ENCODE data around the gene PCK2.

PCK2 gene

GRCh38 chr14:24066496-24067132 lies 27.5 kb upstream of the PCK2 start:
- Histone ChIP-seq H3K36me3 (ENCODE audit: insufficient read depth, low read length) (no peaks in the 10 kb centered on the region), H3K9me3 (ENCODE audit: low read length) (no peaks in the 10 kb centered on the region), H2AFZ (ENCODE audit: low read depth, low read length) (no peak overlapping the region), H3K27me3 (ENCODE audit: insufficient read depth, low read length) (no peaks in the 10 kb centered on the region), H3K4me1 (ENCODE audit: insufficient read depth, low read length) (no peaks in the 10 kb centered on the region), H3K4me3 (ENCODE audit: low read length) (no peak overlapping the region)

- no peak overlapping the region for H3K4me3 ChIP-seq (ENCODE audit: low read length)
- no peaks in the 10 kb centered on the region for H3K36me3 ChIP-seq (ENCODE audit: insufficient read depth, low read length)
- no peaks in the 10 kb centered on the region for H3K4me1 ChIP-seq (ENCODE audit: insufficient read depth, low read length)
- no peaks in the 10 kb centered on the region for H3K9me3 ChIP-seq (ENCODE audit: low read length)
- H2AFZ ChIP-seq (ENCODE audit: low read depth, low read length), result no peak overlapping the region
- no peaks in the 10 kb centered on the region for H3K27me3 ChIP-seq (ENCODE audit: insufficient read depth, low read length)
These were observed 26.7 kb upstream of the PCK2 start for GRCh38 chr14:24067133-24068082.

GRCh38 chr14:24068711-24069410 lies 25.2 kb upstream of the PCK2 start:
- Histone ChIP-seq H3K27me3 (ENCODE audit: insufficient read depth, low read length) (no peaks in the 10 kb centered on the region), H2AFZ (ENCODE audit: low read depth, low read length) (no peak overlapping the region), H3K4me1 (ENCODE audit: insufficient read depth, low read length) (no peaks in the 10 kb centered on the region), H3K4me3 (ENCODE audit: low read length) (no peak overlapping the region), H3K9me3 (ENCODE audit: low read length) (no peaks in the 10 kb centered on the region), H3K36me3 (ENCODE audit: insufficient read depth, low read length) (no peaks in the 10 kb centered on the region)

- Histone ChIP-seq H2AFZ (ENCODE audit: low read depth, low read length) (no peak overlapping the region), H3K4me3 (ENCODE audit: low read length) (no peak overlapping the region), H3K9me3 (ENCODE audit: low read length) (no peaks in the 10 kb centered on the region), H3K27me3 (ENCODE audit: insufficient read depth, low read length) (no peaks in the 10 kb centered on the region), H3K4me1 (ENCODE audit: insufficient read depth, low read length) (no peaks in the 10 kb centered on the region), H3K36me3 (ENCODE audit: insufficient read depth, low read length) (no peaks in the 10 kb centered on the region)
These were observed 24.7 kb upstream of the PCK2 start for GRCh38 chr14:24069411-24069735.

GRCh38 chr14:24070285-24071143 lies 23.6 kb upstream of the PCK2 start:
- Histone ChIP-seq H3K9me3 (ENCODE audit: low read length) (no peaks in the 10 kb centered on the region), H3K36me3 (ENCODE audit: insufficient read depth, low read length) (no peaks in the 10 kb centered on the region), H3K27me3 (ENCODE audit: insufficient read depth, low read length) (no peaks in the 10 kb centered on the region), H3K4me3 (ENCODE audit: low read length) (no peak overlapping the region), H2AFZ (ENCODE audit: low read depth, low read length) (no peak overlapping the region), H3K4me1 (ENCODE audit: insufficient read depth, low read length) (no peaks in the 10 kb centered on the region)

GRCh38 chr14:24071144-24071697 lies 22.9 kb upstream of the PCK2 start, which contains the start of gene CPNE6:
Gene CPNE6, plus strand, starts transcription at chr14:24071562. Its CDS starts 1,375 bp downstream, at chr14:24072937.
- Histone ChIP-seq H3K4me1 (ENCODE audit: insufficient read depth, low read length) (no peaks in the 10 kb centered on the region), H2AFZ (ENCODE audit: low read depth, low read length) (no peak within 1 kb of the TSS), H3K9me3 (ENCODE audit: low read length) (no peaks in the 10 kb centered on the region), H3K27me3 (ENCODE audit: insufficient read depth, low read length) (peaks cover 2% of the 10 kb centered on the region), H3K36me3 (ENCODE audit: insufficient read depth, low read length) (no peaks in the 10 kb centered on the region), H3K4me3 (ENCODE audit: low read length) (no peak within 1 kb of the TSS)

- Histone ChIP-seq H3K27me3 (ENCODE audit: insufficient read depth, low read length) (peaks cover 2% of the 10 kb centered on the region), H2AFZ (ENCODE audit: low read depth, low read length) (no peak overlapping the region), H3K9me3 (ENCODE audit: low read length) (peaks cover under 1% of the 10 kb centered on the region), H3K36me3 (ENCODE audit: insufficient read depth, low read length) (no peaks in the 10 kb centered on the region), H3K4me3 (ENCODE audit: low read length) (no peak overlapping the region), H3K4me1 (ENCODE audit: insufficient read depth, low read length) (no peaks in the 10 kb centered on the region)
These were observed 22.2 kb upstream of the PCK2 start for GRCh38 chr14:24071836-24072430.

- Histone ChIP-seq H3K36me3 (ENCODE audit: insufficient read depth, low read length) (no peaks in the 10 kb centered on the region), H3K9me3 (ENCODE audit: low read length) (peaks cover 2% of the 10 kb centered on the region), H3K4me1 (ENCODE audit: insufficient read depth, low read length) (no peaks in the 10 kb centered on the region), H3K4me3 (ENCODE audit: low read length) (no peak overlapping the region), H2AFZ (ENCODE audit: low read depth, low read length) (no peak overlapping the region), H3K27me3 (ENCODE audit: insufficient read depth, low read length) (peaks cover 2% of the 10 kb centered on the region)
These were observed 21.7 kb upstream of the PCK2 start for GRCh38 chr14:24072436-24072835.

- H3K4me3 ChIP-seq (ENCODE audit: low read length), result no peak overlapping the region
- H3K27me3 ChIP-seq (ENCODE audit: insufficient read depth, low read length), result peaks cover 2% of the 10 kb centered on the region
- H3K9me3 ChIP-seq (ENCODE audit: low read length), result peaks cover 2% of the 10 kb centered on the region
- peaks cover under 1% of the 10 kb centered on the region for H3K4me1 ChIP-seq (ENCODE audit: insufficient read depth, low read length)
- H2AFZ ChIP-seq (ENCODE audit: low read depth, low read length), result no peak overlapping the region
- H3K36me3 ChIP-seq (ENCODE audit: insufficient read depth, low read length), result no peaks in the 10 kb centered on the region
These were observed 20.9 kb upstream of the PCK2 start for GRCh38 chr14:24072881-24073877.

GRCh38 chr14:24074625-24075484 lies 19.3 kb upstream of the PCK2 start:
- H3K9me3 ChIP-seq (ENCODE audit: low read length), result peaks cover 2% of the 10 kb centered on the region
- H3K4me3 ChIP-seq (ENCODE audit: low read length), result no peak overlapping the region
- H3K36me3 ChIP-seq (ENCODE audit: insufficient read depth, low read length), result no peaks in the 10 kb centered on the region
- no peak overlapping the region for H2AFZ ChIP-seq (ENCODE audit: low read depth, low read length)
- H3K27me3 ChIP-seq (ENCODE audit: insufficient read depth, low read length), result peaks cover 6% of the 10 kb centered on the region
- H3K4me1 ChIP-seq (ENCODE audit: insufficient read depth, low read length), result peaks cover 17% of the 10 kb centered on the region

All from neuron (in vitro differentiated cells).